Neuronal stem cell (in vitro differentiated cells): ENCODE results near the gene PTPN14.
A peak's percentile ranks its signal among the peaks of the same experiment; 100 is the strongest.

ENCODE experiments used
- DNase-seq: peaks from one replicate; pipeline ENCODE4 v3.0.0-alpha.2; 2013; ENCODE audit warnings: low spot score
- H2AFZ ChIP-seq: one replicate; pipeline ENCODE4 v1.6.1; 2013; ENCODE audit warnings: mild to moderate bottlenecking, low read length, inconsistent platforms
- H2AK5ac ChIP-seq: 2 replicates; pipeline ENCODE4 v1.6.1; 2013; ENCODE audit warnings: low read depth, mild to moderate bottlenecking, inconsistent platforms, low read length, moderate library complexity, mixed read lengths
- H2BK120ac ChIP-seq: 2 replicates; pipeline ENCODE4 v1.6.1; 2013; ENCODE audit warnings: low read depth, mild to moderate bottlenecking, inconsistent platforms, low read length, moderate library complexity, mixed read lengths
- H2BK12ac ChIP-seq: one replicate; pipeline ENCODE4 v1.6.1; 2013; ENCODE audit warnings: low read length, inconsistent platforms
- H2BK15ac ChIP-seq: 2 replicates; pipeline ENCODE4 v1.6.1; 2013; ENCODE audit warnings: mild to moderate bottlenecking, low read length, inconsistent platforms, mixed read lengths
- H2BK5ac ChIP-seq: one replicate; pipeline ENCODE4 v1.6.1; 2013; ENCODE audit warnings: inconsistent platforms, mild to moderate bottlenecking, low read length, moderate library complexity
- H3K14ac ChIP-seq: one replicate; pipeline ENCODE4 v1.6.1; 2013; ENCODE audit warnings: low read length, inconsistent platforms
- H3K18ac ChIP-seq: 2 replicates; pipeline ENCODE4 v1.6.1; 2013; ENCODE audit warnings: low read length, inconsistent platforms
- H3K23ac ChIP-seq: 2 replicates; pipeline ENCODE4 v1.6.1; 2013; ENCODE audit warnings: low read depth, mild to moderate bottlenecking, mixed read lengths, low read length, inconsistent platforms; ENCODE audit not compliant: poor library complexity
- H3K27ac ChIP-seq: replicated peaks from 3 replicates; pipeline ENCODE4 v1.5.1; 2013; ENCODE audit warnings: low read length, inconsistent platforms
- H3K27me3 ChIP-seq, 3 experiments: 2 replicates each; pipeline ENCODE4 v1.6.1; 2013; ENCODE audit warnings: low read length in 3 of 3, mild to moderate bottlenecking in 2 of 3, inconsistent platforms in 1 of 3, low read depth in 1 of 3, mixed read lengths in 1 of 3, moderate library complexity in 1 of 3; ENCODE audit not compliant: control insufficient read depth in 3 of 3, insufficient read depth in 3 of 3
- H3K36me3 ChIP-seq, 2 donors: replicated peaks in 1 of 2; 2 replicates each; pipeline ENCODE4 v1.6.1; 2013; ENCODE audit warnings: low read length in 2 of 2; ENCODE audit not compliant: control insufficient read depth in 2 of 2, insufficient read depth in 2 of 2
- H3K4ac ChIP-seq: 2 replicates; pipeline ENCODE4 v1.6.1; 2013; ENCODE audit warnings: inconsistent platforms, mild to moderate bottlenecking, low read length, moderate library complexity
- H3K4me1 ChIP-seq, 2 donors: 1 replicate in 1 of 2; 2 replicates in 1 of 2; pipeline ENCODE4 v1.6.1; 2013; ENCODE audit warnings: low read length in 2 of 2, low read depth in 1 of 2; ENCODE audit not compliant: control insufficient read depth in 2 of 2, insufficient read depth in 1 of 2
- H3K4me2 ChIP-seq: one replicate; pipeline ENCODE4 v1.6.1; 2013; ENCODE audit warnings: mild to moderate bottlenecking, low read length, inconsistent platforms; ENCODE audit not compliant: insufficient read depth, poor library complexity, severe bottlenecking
- H3K4me3 ChIP-seq, 2 donors: 2 replicates each; pipeline ENCODE4 v1.5.1; 2013; ENCODE audit warnings: low read length in 2 of 2, mild to moderate bottlenecking in 2 of 2, inconsistent platforms in 1 of 2, moderate library complexity in 1 of 2
- H3K79me1 ChIP-seq: one replicate; pipeline ENCODE4 v1.6.1; 2013; ENCODE audit warnings: low read depth, mild to moderate bottlenecking, inconsistent platforms, low read length, moderate library complexity
- H3K9ac ChIP-seq: one replicate; pipeline ENCODE4 v1.6.1; 2013; ENCODE audit warnings: mild to moderate bottlenecking, low read depth, low read length, inconsistent platforms; ENCODE audit not compliant: poor library complexity
- H3K9me3 ChIP-seq, 2 donors: replicated peaks in 1 of 2; 2 replicates each; pipeline versions ENCODE3 to v1.6.1; 2013; ENCODE audit warnings: low read length in 2 of 2, mild to moderate bottlenecking in 2 of 2, inconsistent platforms in 1 of 2, low read depth in 1 of 2, mixed read lengths in 1 of 2, moderate library complexity in 1 of 2; ENCODE audit not compliant: control insufficient read depth in 2 of 2, insufficient read depth in 1 of 2
- H4K8ac ChIP-seq: one replicate; pipeline ENCODE4 v1.6.1; 2013; ENCODE audit warnings: low read depth, mild to moderate bottlenecking, inconsistent platforms, low read length, moderate library complexity
- H4K91ac ChIP-seq: one replicate; pipeline ENCODE4 v1.6.1; 2013; ENCODE audit warnings: low read length, low read depth, mild to moderate bottlenecking, inconsistent platforms; ENCODE audit not compliant: poor library complexity
- WGBS, 2 donors: extraction: QIAGEN DNeasy Blood & Tissue Kit; methylation state at CpG; one replicate each; pipeline ENCODE4 v1.1.7; 2013; ENCODE audit warnings: missing lambda C conversion rate in 2 of 2, mixed read lengths in 1 of 2; ENCODE audit not compliant: insufficient read length in 2 of 2, insufficient replicate concordance in 1 of 2; ENCODE audit errors: extremely low coverage in 2 of 2; 5-methylcytosine and 5-hydroxymethylcytosine counted together

PTPN14 gene

DNA sequence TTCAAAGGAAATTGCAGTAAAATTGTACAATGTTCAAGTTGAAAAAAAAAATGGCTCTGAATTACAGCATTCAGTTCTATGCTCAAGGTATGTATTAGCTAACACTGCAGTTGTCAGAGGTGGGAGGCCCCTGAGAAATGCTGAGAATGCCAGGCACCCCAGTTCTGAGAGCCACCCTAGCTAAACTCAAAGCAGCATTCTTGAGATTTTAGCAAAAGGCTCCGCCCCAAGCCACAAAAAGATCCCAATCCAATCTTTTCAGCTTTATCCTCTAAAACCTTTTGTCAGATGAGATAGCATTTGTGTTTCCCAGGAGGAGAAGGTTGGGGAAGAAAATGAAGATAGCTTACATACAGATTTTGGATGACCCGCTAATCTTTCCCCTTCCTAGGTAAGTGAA lies 201.6 kb downstream of the PTPN14 start:
- no peak overlapping the region for H3K18ac ChIP-seq
- no peak overlapping the region for H2BK12ac ChIP-seq
- no peak overlapping the region for H4K8ac ChIP-seq
- DNase-seq: no peak
- no peak overlapping the region for H2BK15ac ChIP-seq
- no peak overlapping the region for H4K91ac ChIP-seq
- H3K27ac ChIP-seq: peak overlapping the region; percentile 74
- H3K14ac ChIP-seq: no peak overlapping the region
- no peak overlapping the region for H3K9ac ChIP-seq
- no peak overlapping the region for H2BK5ac ChIP-seq
- peaks cover 3 to 47% of the 10 kb centered on the region in 2 donors for H3K36me3 ChIP-seq
- H3K79me1 ChIP-seq: no peaks in the 10 kb centered on the region
- no CpG with 5 or more reads among the region's 2 CpGs for WGBS, 2 donors
- no peak overlapping the region for H3K23ac ChIP-seq
- no peak overlapping the region for H3K4me3 ChIP-seq
- H3K4ac ChIP-seq: no peak overlapping the region
- H3K27me3 ChIP-seq: no peaks in the 10 kb centered on the region
- H3K4me2 ChIP-seq: no peak overlapping the region
- no peak overlapping the region for H2AFZ ChIP-seq
- peaks cover 2 to 9% of the 10 kb centered on the region in 2 donors for H3K9me3 ChIP-seq
- no peak overlapping the region for H2AK5ac ChIP-seq
- no peak overlapping the region for H2BK120ac ChIP-seq
- H3K4me1 ChIP-seq: peaks cover 0 to 7% of the 10 kb centered on the region in 2 donors

DNA sequence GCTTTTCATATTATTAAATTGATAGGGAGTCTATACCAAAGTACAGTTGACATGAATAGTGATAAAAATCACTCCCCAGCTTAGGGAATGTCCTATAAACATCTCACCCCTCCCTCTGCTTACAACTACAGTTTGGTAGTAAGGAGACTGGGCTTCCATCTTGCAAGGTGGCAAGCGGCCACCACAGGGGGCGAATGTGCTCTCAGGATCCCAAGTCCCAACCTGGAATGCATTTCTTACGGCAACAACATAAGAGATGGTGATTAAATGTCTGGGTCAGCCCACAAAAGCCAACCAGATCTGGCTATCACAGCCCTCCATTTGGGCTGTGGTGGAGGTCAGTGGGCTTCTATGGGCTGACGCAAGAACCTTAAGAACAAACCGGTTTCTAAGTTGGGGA lies 202.4 kb downstream of the PTPN14 start:
- H3K27ac ChIP-seq: no peak overlapping the region
- H2AFZ ChIP-seq: no peak overlapping the region
- no peak overlapping the region for H2BK120ac ChIP-seq
- H3K9ac ChIP-seq: no peak overlapping the region
- no peak overlapping the region for H2BK15ac ChIP-seq
- no peak overlapping the region for H3K4me3 ChIP-seq
- peaks cover 3 to 50% of the 10 kb centered on the region in 2 donors for H3K36me3 ChIP-seq
- no peaks in the 10 kb centered on the region for H3K79me1 ChIP-seq
- no peak for DNase-seq
- no CpG with 5 or more reads among the region's 5 CpGs for WGBS, 2 donors
- peak overlapping the region; percentile 52 for H3K18ac ChIP-seq
- H2AK5ac ChIP-seq: no peak overlapping the region
- H3K4me1 ChIP-seq: peaks cover 0 to 7% of the 10 kb centered on the region in 2 donors
- H2BK12ac ChIP-seq: no peak overlapping the region
- H3K23ac ChIP-seq: no peak overlapping the region
- no peak overlapping the region for H4K8ac ChIP-seq
- H3K27me3 ChIP-seq: no peaks in the 10 kb centered on the region
- no peak overlapping the region for H3K4me2 ChIP-seq
- no peak overlapping the region for H3K14ac ChIP-seq
- H3K4ac ChIP-seq: no peak overlapping the region
- H2BK5ac ChIP-seq: no peak overlapping the region
- peaks cover 2 to 15% of the 10 kb centered on the region in 2 donors for H3K9me3 ChIP-seq
- no peak overlapping the region for H4K91ac ChIP-seq

GRCh38 chr1:214344897-214345296 lies 206.5 kb downstream of the PTPN14 start:
- Histone ChIP-seq H3K27me3 (no peaks in the 10 kb centered on the region), H3K4me2 (no peak overlapping the region), H3K9ac (no peak overlapping the region), H4K8ac (no peak overlapping the region), H3K4me1 (peaks cover 0 to 7% of the 10 kb centered on the region in 2 donors), H3K36me3 (peaks cover 0 to 31% of the 10 kb centered on the region in 2 donors), H3K18ac (no peak overlapping the region), H2AK5ac (no peak overlapping the region), H2BK12ac (no peak overlapping the region), H2AFZ (no peak overlapping the region), H3K4ac (no peak overlapping the region), H3K14ac (no peak overlapping the region), H3K23ac (no peak overlapping the region), H3K27ac (no peak overlapping the region), H2BK15ac (no peak overlapping the region), H3K9me3 (peaks cover 0 to 17% of the 10 kb centered on the region in 2 donors), H3K79me1 (no peaks in the 10 kb centered on the region), H2BK5ac (no peak overlapping the region), H4K91ac (no peak overlapping the region), H3K4me3 (no peak overlapping the region), H2BK120ac (no peak overlapping the region)
- DNase-seq: no peak

DNA sequence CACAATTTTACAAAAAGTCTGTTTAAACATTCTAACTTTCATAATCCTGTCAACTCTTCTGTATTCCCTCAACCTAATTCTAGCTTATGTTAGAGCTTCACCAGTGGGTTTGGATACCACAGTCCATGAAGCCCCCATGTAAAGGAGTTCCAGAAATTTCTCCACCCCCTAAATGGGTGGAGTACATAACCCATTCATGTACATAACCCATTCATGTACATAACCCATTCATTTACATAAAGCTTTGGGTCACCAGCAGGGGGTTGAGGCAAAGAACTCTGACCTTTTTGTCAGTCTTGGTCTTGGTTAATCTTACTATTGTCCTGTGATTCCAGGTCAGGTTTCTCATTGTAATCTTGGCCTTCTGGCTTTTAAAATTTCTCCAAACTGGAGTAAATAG lies 208.9 kb downstream of the PTPN14 start:
- Histone ChIP-seq H2AK5ac (no peak overlapping the region), H3K4me1 (peaks cover 3 to 4% of the 10 kb centered on the region in 2 donors), H2BK15ac (no peak overlapping the region)

More for the DNA sequence above, 208.9 kb downstream of the PTPN14 start:
- no peaks in the 10 kb centered on the region for H3K79me1 ChIP-seq
- H3K36me3 ChIP-seq: peaks cover 0 to 22% of the 10 kb centered on the region in 2 donors
- no peak overlapping the region for H3K18ac ChIP-seq
- H3K27ac ChIP-seq: no peak overlapping the region
- no peak overlapping the region for H3K4me2 ChIP-seq
- no peak overlapping the region for H3K23ac ChIP-seq
- no peak overlapping the region for H2BK5ac ChIP-seq
- H4K8ac ChIP-seq: no peak overlapping the region
- no peak overlapping the region for H3K4me3 ChIP-seq
- H3K14ac ChIP-seq: no peak overlapping the region
- no peak for DNase-seq
- H3K9me3 ChIP-seq: peaks cover 0 to 17% of the 10 kb centered on the region in 2 donors
- H4K91ac ChIP-seq: no peak overlapping the region
- no peaks in the 10 kb centered on the region for H3K27me3 ChIP-seq
- no peak overlapping the region for H3K4ac ChIP-seq
- H2BK12ac ChIP-seq: no peak overlapping the region
- H3K9ac ChIP-seq: no peak overlapping the region
- H2AFZ ChIP-seq: no peak overlapping the region
- no peak overlapping the region for H2BK120ac ChIP-seq
